GM23248 (cell line): ENCODE data around the gene RNLS.

Source experiments
- EZH2 ChIP-seq: fragments of 200-600 bp; sonication (generic); IDR thresholded peaks from 2 replicates; pipeline ENCODE4 v1.6.1; 2018; ENCODE audit warnings: antibody characterized with exemption, mild to moderate bottlenecking; ENCODE audit not compliant: insufficient read depth, poor library complexity, severe bottlenecking
- EZH2phosphoT487 ChIP-seq: fragments of 200-600 bp; sonication (generic); IDR thresholded peaks from 2 replicates; pipeline ENCODE4 v1.6.1; 2018; ENCODE audit warnings: antibody characterized with exemption, moderate library complexity, mild to moderate bottlenecking, low read depth; ENCODE audit not compliant: insufficient read depth

GRCh38 chr10:88624840-88625239 lies 41.7 kb upstream of the RNLS start:
- TF ChIP-seq EZH2 = no peak
- TF ChIP-seq EZH2phosphoT487 = no peak
